Upper lobe of right lung (tissue), 1 donor: Measurements from ENCODE around the gene LGALSL. TPM values are rescaled to one million over a fixed set of nuclear protein-coding genes. Genes with fewer than 3 reads are reported as not detected.

Experiments used
- ATAC-seq: fragments of 200-7000 bp; cut with Tn5 transposase; one replicate; pipeline ENCODE4 v1.9.1; 2020; ENCODE audit warnings: mild to moderate bottlenecking, moderate library complexity
- DNase-seq: peaks from one replicate; pipeline ENCODE4 v3.0.0-alpha.2; 2020
- H3K27ac ChIP-seq: fragments of 200-600 bp; one replicate; pipeline ENCODE4 v1.8.0; 2022
- H3K27me3 ChIP-seq: fragments of 200-600 bp; one replicate; pipeline ENCODE4 v1.8.0; 2022; ENCODE audit warnings: mild to moderate bottlenecking
- H3K36me3 ChIP-seq: fragments of 200-600 bp; one replicate; pipeline ENCODE4 v1.8.0; 2022
- H3K4me1 ChIP-seq: fragments of 200-600 bp; one replicate; pipeline ENCODE4 v1.8.0; 2022
- H3K4me3 ChIP-seq: fragments of 200-600 bp; one replicate; pipeline ENCODE4 v1.8.0; 2022; ENCODE audit warnings: mild to moderate bottlenecking
- H3K9me3 ChIP-seq: fragments of 200-600 bp; one replicate; pipeline ENCODE4 v1.8.0; 2022
- intact Hi-C: fragments of 100-400 bp; cut with DNase I; formaldehyde crosslinking; loops from one replicate; pipeline ENCODE4 v1.11.0; 2022
- total RNA-seq: library from RNA; stranded (reverse); fragmentation: NEBNext Ultra II Directional; extraction: Animal tissue kit (Norgen Biotek cat#: 25700); gene quantifications from one replicate; pipeline ENCODE4 v1.2.1, GENCODE V29; 2021
- TF ChIP-seq, protein P1 (sequence below): fragments of 200-600 bp; IDR thresholded peaks from one replicate; pipeline ENCODE4 v1.8.0; 2022; ENCODE audit warnings: antibody characterized with exemption
- donor health status: DM: no; HTN: yes; CAD: no; lungs with severe emphysema.

Gene LGALSL
- total RNA-seq, 1 donor from 2014 or later = 43.2 TPM

DNA sequence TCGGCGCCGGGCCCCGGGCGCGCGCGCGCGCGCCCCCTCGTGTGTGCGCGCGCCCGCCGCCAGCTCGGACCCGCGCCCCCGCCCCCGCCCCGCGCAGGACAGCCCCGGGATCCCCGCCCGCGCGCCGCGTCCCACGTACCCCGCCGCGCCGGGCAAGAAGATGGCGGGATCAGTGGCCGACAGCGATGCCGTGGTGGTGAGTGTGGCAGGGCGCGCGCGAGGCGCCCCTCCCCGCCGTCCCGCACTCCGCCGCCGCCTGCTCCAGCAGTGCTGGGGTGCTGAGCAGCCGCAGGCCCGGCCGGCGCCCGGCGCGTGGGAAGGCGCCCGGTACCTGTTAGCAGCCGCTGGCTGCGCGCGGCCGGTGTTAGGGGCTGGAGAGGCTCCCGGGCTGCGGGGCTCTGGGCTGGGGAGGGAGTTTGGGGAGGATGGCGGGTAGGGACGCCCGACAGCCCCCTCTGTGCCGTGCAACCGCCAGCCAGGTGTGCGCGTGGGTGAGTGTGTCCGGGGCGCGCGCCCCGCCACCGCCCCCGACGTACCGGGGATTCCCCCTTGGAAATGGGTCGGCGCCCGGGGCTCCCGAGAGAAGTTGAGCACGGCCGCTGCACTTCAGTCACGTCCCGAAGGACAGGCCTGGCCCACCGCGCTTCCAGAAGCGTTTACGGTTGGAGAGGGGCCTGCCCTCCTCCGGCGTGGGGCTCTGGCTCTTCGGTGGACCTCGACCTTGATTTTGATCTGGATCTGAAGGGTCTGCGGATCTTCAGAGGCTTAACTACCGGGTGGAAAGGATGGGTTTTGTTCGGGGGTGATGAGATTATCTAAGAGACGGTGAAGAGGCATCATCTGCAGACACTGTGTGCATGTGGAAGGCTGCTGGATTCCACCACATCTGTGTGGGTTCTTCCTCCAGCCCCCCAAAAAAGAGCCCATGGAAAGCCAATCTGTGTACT is 697 bp downstream of the LGALSL start:
- Histone ChIP-seq H3K4me3 (peak overlapping the region; percentile 61), H3K36me3 (peaks cover 32% of the 10 kb centered on the region), H3K27ac (peak overlapping the region; percentile 94), H3K9me3 (no peaks in the 10 kb centered on the region), H3K27me3 (no peaks in the 10 kb centered on the region), H3K4me1 (peaks cover 13% of the 10 kb centered on the region)
- peak; percentile 50 for ATAC-seq
- TF ChIP-seq, protein P1, sequence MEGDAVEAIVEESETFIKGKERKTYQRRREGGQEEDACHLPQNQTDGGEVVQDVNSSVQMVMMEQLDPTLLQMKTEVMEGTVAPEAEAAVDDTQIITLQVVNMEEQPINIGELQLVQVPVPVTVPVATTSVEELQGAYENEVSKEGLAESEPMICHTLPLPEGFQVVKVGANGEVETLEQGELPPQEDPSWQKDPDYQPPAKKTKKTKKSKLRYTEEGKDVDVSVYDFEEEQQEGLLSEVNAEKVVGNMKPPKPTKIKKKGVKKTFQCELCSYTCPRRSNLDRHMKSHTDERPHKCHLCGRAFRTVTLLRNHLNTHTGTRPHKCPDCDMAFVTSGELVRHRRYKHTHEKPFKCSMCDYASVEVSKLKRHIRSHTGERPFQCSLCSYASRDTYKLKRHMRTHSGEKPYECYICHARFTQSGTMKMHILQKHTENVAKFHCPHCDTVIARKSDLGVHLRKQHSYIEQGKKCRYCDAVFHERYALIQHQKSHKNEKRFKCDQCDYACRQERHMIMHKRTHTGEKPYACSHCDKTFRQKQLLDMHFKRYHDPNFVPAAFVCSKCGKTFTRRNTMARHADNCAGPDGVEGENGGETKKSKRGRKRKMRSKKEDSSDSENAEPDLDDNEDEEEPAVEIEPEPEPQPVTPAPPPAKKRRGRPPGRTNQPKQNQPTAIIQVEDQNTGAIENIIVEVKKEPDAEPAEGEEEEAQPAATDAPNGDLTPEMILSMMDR = no peak
- DNase-seq = peak; percentile 81
- intact Hi-C loops = no loop called here

DNA sequence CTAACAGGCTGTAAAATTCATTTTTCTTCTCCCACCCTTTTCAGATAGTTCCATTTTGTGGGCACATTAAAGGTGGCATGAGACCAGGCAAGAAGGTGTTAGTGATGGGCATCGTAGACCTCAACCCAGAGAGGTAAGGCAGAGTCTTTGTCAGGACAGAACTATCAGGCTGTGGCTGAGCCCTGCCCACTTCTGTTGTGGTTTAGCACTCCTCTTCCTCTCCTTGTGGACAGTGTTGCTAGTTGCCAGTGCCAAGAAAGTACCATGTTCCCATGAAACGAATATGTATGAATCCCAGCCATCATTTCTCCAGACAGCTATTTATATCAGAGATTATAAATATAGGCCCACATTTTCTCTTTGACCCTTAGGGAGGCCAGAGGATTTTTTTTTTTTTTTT is 1.6 kb downstream of the LGALSL start:
- H3K4me3 ChIP-seq = peak overlapping the region; percentile 61
- no peaks in the 10 kb centered on the region for H3K9me3 ChIP-seq
- peaks cover 13% of the 10 kb centered on the region for H3K4me1 ChIP-seq
- H3K27me3 ChIP-seq = no peaks in the 10 kb centered on the region
- no peak overlapping the region for H3K27ac ChIP-seq
- DNase-seq (no peak), ATAC-seq (no peak)
- H3K36me3 ChIP-seq = peaks cover 33% of the 10 kb centered on the region
- TF ChIP-seq, protein P1 = no peak
- intact Hi-C loops = no loop called here

DNA sequence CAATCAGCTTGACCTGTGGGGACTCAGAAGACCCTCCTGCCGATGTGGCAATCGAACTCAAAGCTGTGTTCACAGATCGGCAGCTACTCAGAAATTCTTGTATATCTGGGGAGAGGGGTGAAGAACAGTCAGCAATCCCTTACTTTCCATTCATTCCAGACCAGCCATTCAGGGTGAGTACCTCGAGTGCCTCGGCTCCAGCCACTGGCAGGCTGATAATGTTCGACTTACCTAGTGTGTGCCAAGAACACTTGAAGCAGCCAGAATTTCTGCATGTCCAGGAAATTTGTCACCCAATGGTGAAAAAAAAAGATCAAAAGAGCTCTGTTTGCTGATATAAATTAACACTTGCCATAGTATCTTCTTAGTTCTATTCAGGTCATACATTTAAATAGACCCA is 2.3 kb downstream of the LGALSL start:
- ATAC-seq (no peak), DNase-seq (peak; percentile 75)
- intact Hi-C loops = no loop called here
- H3K4me3 ChIP-seq = peak overlapping the region; percentile 61
- peaks cover 13% of the 10 kb centered on the region for H3K4me1 ChIP-seq
- TF ChIP-seq, protein P1 = no peak
- H3K27ac ChIP-seq = no peak overlapping the region
- H3K9me3 ChIP-seq = no peaks in the 10 kb centered on the region
- H3K36me3 ChIP-seq = peaks cover 33% of the 10 kb centered on the region
- H3K27me3 ChIP-seq = no peaks in the 10 kb centered on the region

DNA sequence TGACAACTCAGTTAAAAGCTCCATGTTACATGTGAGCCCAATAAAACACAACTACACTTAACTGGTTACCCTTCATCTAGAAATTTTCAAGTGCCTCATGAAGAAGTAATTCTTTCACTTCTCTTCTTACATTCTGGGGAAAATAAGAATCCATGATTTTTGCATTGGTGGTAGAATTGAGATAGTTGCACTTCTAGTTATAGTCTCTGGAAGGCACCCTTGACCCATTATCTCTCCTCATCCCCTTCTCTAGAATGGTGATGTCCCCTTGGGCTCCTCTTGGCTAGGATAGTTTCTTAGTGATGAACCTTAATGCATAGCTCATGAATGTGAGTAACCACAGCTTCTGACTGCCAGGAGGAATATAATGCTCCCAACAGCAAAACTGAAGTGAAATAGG is 3.6 kb downstream of the LGALSL start:
- Histone ChIP-seq H3K36me3 (peaks cover 33% of the 10 kb centered on the region), H3K4me3 (no peak overlapping the region), H3K27ac (no peak overlapping the region), H3K9me3 (no peaks in the 10 kb centered on the region), H3K4me1 (peaks cover 13% of the 10 kb centered on the region), H3K27me3 (no peaks in the 10 kb centered on the region)
- ATAC-seq (no peak), DNase-seq (no peak)
- TF ChIP-seq, protein P1 = no peak
- intact Hi-C loops = no loop called here

DNA sequence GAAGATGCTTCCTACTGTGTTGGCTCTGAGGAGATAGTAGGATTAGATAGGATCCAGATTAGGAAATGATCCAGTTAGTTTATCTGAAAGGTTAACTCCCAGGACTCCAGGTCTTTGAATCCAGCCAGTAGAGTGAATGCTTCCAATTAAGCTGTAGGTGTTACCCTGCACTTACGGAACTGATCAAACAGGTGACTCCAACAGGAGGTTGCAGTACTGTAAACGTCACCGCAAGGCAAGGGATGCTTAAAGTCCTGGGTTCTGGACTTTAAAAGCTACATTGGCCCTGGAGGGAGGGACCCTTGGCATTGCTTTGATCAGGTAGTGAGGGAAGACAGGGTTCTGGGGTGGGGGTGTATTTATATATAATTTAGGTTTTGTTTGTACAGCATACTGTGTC is 5.6 kb downstream of the LGALSL start:
- intact Hi-C loops = no loop called here

More for the DNA sequence above, 5.6 kb downstream of the LGALSL start:
- Histone ChIP-seq H3K4me3 (no peak overlapping the region), H3K27ac (no peak overlapping the region), H3K9me3 (no peaks in the 10 kb centered on the region), H3K36me3 (peaks cover 33% of the 10 kb centered on the region), H3K27me3 (no peaks in the 10 kb centered on the region), H3K4me1 (peaks cover 10% of the 10 kb centered on the region)
- TF ChIP-seq, protein P1 = no peak
- DNase-seq = no peak
- ATAC-seq = no peak
